ENCODE measurements around the gene POU6F1.

DNA sequence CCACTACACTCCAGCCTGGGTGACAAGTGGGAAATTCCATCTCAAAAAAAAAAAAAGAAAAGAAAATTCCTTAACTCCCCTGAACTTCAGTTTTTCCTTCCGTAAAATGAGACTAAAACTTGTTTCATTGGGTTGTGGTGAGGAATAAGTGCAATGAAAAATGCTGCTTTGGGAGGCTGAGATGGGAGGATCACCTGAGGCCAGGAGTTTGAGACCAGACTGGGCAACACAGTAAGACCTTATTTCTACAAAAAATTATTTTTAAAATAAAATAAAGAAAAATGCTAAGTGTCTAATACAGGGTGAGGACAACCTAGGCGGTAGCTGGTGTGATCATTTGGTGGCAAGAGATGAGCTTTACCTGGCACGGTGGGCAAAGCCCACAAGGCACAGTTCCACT, 45.5 kb upstream of the POU6F1 start:
- TF ChIP-seq, protein P1, sequence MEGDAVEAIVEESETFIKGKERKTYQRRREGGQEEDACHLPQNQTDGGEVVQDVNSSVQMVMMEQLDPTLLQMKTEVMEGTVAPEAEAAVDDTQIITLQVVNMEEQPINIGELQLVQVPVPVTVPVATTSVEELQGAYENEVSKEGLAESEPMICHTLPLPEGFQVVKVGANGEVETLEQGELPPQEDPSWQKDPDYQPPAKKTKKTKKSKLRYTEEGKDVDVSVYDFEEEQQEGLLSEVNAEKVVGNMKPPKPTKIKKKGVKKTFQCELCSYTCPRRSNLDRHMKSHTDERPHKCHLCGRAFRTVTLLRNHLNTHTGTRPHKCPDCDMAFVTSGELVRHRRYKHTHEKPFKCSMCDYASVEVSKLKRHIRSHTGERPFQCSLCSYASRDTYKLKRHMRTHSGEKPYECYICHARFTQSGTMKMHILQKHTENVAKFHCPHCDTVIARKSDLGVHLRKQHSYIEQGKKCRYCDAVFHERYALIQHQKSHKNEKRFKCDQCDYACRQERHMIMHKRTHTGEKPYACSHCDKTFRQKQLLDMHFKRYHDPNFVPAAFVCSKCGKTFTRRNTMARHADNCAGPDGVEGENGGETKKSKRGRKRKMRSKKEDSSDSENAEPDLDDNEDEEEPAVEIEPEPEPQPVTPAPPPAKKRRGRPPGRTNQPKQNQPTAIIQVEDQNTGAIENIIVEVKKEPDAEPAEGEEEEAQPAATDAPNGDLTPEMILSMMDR (IDR thresholded peaks at IDR 0.05), result no peak
- TF ChIP-seq POLR2A (IDR thresholded peaks at IDR 0.05; ENCODE audit: low read depth), result no peak
- TF ChIP-seq POLR2AphosphoS5 (IDR thresholded peaks at IDR 0.05), result no peak
- no peak for TF ChIP-seq EP300 (IDR thresholded peaks at IDR 0.05)

Data from esophagus muscularis mucosa (tissue), 4 donors.